Stimulated activated CD4-positive, alpha-beta T cell treated with anti-CD3 and anti-CD28 coated beads, Interleukin-2, amount 100 ng/mL, for 24 hours (primary cell): ENCODE data around the gene ADCY1.

Experiments
- DNase-seq, 2 donors: peaks; one replicate each; pipeline ENCODE4 v3.0.0-alpha.2; 2020

Gene ADCY1

DNA sequence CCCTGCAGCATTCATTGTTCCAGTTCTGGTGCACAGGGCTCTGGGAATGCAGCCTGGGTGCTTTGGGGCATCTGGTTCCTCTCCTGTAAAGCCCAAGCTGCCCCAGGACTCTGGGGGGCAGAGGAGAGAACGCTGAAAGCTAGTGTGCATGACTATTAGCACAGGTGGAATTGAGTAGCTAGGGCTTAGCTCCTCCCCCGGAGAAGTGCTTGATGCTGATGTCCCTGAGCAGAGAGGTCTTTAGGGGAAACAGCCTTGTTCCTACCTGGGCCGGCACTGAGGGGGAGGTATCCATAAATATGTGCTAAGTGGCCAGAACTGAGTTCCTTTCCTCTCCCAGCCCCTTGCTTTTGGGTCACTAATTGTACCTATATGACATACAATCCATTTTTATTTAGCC is 3.9 kb downstream of the ADCY1 start:
- DNase-seq: no peak

DNA sequence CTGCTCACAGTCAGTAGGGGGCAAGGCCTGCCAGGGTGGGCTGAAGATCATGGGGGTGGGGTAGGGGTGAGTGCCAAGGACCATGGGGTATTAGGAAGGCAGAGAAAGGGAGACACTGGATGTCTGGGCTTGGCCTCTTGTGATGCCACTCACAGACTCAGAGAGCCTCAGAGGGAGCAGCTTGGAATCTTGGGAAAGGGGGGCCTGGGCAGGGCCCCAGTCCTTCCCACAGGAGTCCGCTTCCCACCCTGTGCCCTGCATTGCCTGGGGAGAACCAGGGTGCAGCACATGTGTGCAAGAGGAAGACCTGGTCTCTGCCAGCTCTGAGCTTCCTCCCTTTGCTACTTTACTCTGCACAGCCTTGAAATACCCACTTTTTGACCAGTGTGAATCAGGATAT is 4.3 kb downstream of the ADCY1 start:
- no peak for DNase-seq

DNA sequence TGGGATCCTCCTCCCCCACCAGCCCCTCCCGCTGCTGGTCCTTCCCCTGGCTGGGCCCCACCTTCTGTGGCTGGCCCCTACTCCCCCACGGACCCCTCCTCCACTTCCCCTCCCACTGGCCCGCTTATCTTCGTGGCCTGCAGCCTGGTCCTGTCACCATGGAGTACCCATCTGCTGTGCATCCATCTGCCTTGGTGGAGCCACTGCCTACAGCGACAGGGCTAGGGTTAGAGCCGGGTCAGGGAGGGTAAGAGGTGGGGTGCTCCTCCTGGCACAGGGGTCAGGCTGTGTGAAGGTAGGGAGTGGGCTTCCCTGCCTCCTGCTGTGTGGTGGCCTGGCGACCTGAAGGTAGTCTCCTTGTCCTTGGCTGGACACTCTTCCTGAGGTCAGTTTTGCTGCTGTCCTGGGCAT is 5.2 kb downstream of the ADCY1 start:
- no peak for DNase-seq

DNA sequence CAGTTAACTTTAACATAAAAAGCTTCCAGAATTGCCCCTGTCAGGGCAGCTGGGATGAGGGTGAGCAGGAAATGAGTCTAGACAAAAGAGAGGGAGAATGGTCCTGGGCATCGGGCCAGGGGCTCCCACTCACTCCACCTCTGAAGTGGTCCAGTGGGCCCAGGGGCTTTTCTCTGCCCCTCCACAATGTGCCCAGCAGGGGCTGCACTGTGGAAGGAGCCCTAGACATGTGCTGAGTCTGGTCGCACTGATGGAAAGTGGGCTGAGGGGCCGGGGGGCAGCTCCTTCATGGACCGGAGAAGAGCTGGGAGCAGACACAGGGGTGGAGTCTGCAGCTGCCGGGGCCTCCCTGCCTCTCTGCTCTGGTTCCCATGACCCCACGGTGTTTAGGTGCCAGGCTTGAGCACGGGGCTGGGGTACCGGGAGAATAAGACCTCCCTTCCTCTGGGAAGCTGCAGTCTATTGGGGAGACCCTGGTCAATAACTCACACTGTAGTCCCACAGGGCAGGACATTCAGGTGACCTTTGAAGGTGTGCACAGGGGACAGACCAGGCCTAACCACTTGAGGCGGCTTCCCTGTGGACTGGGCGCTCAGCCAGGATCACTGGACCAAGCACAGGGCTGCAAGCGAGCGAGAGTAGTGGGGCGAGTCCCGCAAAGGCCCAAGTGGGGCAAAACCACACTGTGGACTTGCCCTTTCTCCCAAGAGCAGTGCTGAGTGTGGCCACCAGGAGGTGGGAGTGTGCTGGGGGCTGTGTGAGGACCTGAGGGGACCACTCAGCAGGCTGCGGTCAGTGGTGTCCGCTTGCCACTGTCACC is 6.1 kb downstream of the ADCY1 start:
- DNase-seq: no peak

DNA sequence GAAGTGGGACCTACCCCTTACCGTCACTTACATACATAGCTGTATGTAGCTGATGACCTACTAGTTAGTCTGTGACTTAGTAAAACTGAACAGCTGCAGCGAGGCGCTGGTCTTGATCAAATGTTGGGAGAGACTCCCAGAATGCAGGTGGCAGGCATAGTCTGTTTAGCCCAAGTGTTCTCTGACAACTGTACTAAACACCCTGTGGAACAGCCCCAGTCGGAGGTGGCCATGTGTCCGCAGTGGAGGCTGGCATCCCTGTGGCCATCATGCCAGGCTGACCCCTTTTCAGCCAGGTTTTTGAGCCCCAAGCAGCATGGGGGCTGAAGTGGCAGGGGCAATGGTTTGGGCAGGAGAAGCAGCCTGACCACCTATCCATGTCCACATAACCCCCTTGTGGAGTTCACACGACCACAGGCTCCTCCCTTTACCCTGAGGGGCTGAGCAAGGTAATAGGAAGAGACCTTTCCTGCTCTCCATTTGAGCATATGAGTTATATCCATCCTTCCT is 7.2 kb downstream of the ADCY1 start:
- no peak for DNase-seq

DNA sequence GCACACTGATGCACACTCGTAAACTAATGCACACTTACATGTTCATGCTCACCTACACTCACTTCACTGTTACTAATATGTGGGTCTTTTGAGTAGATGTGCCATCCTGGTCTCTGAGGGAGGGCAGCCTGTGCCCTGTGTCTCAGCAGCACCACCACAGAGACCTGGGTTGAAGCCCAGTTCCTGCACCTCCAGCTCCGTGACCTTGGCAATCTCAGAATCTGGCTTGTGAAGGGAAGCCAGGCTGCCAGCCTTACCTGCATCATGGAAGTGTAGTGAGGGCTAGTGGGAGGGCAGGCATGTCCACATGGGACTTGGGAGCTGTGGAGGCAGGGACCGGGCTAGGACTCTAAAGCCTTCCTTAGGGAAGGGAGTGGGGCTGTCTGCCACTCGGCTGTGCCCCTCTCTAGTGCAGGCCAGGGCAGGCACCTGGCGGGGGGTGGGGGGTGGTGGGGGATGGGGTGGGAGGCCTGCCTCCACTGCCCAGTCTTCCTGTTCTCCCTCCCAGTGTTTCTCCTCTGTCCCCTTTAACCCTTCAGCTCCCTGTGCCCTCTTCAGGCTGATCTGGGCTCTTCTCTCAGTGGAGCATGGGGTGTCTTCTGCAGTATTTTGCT is 8.1 kb downstream of the ADCY1 start:
- no peak for DNase-seq

DNA sequence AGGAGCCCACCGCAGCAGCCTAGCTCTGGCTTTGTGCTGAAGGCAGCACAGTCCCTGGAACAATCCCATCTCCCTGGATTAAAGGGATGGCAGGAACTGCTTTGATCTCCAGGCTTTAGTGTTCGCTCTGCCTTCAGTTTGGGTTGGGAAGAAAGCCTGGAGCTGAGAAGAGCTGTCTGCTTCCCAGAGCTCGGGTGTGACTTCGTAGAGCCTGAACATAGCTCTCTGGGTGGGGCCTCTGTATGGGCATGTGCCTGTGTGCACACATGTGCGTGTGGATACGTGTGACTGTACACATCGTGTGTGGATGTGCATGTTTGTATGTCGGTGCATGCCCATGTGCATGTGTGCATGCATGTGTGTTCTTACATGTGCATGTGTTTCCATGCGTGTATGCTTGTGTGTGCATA is 8.7 kb downstream of the ADCY1 start:
- DNase-seq: no peak

DNA sequence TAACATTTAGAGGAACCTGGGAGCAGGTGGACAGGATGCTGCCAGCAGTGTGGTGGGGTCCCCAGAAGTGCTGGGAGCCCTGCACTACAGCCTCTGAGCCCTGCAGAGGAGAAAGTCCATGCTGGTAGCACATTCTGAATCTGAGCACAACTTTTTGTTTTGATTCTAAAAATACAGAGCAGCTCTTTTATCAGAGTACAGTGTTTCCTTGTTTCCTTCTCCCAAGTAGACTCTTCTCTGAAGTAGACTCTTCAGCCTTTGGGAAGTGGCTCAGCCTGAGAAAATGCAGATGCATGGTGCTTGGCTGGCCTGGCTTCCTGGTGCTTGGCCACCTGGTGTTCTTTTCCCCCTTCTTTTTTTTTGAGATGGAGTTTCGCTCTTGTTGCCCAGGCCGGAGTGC is 9.1 kb downstream of the ADCY1 start:
- no peak for DNase-seq

DNA sequence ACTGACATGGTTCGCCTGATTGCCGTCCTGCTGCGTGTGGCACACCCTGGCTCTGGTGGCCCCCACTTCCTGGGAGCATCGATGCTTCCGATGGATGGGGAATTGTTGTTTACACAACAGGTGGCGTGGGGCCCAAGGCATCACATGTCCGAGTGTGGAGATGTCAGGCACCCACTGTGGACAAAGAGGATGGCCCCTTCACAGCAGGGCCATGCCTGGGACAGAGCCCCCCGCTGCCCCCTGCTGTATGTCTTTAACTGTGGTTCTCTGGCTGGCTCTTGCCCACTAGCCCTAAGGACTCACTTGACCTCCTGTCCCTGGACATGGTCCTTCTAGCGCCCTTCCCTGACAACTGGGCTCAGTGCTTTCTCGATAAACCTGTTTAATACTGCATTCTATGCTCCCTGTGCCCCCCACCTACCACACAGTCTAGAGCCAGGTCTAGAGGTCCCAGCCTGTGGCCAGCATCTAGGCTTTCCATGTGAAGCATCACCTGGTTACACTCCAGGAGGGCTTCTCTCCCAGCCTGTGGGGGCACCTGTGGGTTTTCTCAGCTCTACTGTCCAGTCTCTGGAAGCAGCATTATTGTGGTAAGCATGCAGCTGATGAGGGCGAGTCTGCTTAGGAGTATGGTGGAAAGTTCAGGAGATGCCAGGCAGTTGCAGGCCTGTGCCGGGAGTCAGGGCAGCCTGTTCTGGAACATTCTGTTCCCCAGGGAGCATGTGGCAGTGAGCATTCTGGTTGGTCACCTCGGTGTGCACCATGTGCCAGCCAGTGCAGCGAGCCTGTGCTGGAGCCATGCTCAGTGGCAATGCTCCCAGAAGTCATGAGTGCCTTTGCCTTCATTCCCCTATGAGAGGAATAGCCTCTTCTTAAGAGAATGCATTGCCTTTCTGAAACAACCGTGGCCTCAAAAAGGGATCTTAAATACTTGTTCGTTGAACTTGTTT is 10.4 kb downstream of the ADCY1 start:
- no peak for DNase-seq

DNA sequence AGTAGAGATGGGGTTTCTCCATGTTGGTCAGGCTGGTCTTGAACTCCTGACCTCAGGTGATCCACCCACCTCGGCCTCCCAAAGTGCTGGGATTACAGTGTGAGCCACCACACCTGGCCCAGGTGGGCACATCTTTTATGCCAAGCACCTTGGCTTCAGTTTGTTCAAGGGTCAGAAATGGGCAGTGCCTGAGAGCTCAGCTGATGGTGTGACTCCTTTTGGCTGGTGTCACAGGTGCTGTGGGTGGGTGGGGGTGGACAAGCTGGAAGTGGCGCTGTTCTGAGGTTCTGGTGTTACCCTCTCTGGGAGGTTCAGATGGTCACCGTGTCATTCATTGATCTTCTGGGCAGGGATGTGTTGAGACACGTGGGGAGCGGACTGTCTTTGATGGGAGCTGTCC is 11.5 kb downstream of the ADCY1 start:
- DNase-seq: no peak

DNA sequence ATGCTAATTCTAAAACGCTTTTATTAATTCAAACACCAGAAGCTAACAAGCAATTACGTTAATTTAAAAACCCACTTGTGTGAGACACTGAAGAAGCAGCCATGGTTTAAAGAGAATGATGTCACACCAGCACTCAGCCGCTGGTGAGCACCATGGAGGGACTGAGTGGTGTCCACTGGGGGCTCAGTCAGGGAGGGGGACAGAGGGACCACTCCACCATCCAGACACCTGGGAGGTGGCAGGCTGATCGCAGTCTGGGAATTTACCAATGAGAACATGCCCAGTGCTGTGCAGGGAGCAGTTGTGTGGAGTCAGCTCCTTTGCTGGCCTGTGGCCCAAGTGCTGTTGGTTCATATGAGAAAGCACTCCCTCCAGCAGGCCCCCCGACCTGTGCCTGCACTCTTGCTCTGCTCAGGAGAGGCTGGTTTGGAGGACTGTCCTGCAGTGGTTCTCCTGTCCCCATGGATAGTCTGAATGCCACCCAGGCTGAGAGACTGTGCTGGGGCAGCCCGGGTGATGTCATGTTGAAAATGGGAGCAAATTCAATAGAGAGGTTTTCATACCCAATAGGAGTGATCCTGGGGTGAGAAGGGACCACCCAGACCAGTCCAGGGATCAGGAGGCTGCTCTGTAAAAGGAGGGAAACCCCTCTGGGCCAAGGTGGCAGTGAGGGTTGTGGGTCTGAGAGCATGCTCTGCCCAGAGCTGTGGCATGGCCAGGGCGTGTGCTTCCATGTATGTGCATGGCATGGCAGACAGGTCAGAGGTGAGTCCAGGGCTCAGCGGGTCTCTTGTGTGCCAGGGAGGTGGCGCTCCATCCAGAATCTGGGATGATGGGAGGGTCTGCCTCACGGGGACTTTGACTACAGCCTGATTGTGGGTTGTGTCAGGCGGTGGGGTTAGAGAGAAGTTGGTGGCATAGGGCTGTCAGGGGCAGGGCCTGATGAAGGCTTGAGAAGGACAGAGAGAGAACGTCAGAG is 12.7 kb downstream of the ADCY1 start:
- DNase-seq: no peak

DNA sequence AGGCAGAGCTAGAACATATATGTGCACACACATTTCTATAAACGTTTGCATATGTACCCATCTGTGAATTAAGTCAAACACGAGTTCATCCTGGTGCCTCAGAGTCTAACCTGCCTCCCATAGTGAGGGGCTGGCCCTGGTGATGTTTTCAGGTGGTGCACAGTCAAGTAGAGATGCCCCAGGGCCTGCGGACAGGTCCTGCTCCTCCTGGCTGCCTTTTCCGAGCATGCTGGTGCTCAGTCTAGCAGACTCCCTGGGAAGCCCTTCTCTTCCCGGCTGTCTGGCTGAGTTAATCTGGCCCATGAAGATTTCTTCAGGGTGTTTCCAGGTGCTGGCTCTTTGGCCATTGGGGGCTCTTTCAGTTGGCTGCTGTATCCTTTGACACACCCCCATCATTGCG is 14.3 kb downstream of the ADCY1 start:
- DNase-seq: no peak

DNA sequence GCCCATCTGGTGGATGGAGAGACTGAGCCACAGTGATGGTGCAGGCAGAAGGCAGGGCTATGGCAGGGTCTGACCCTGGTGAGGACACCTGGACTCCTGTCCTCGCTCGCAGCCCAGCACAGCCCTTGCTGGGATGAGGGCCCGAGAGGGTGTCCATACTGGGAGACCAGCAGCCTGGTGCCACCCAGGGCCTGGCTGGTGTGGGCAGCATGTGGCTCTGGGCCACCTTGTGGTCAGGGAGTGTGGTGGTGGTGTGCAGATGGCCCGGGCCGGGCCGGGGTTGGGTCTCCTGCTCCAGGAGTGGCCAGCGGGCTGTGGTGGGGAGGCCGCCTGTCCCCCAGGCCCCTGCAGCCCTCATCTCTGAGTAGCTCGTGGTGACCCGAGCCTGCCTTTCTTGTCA is 14.9 kb downstream of the ADCY1 start:
- DNase-seq: no peak

DNA sequence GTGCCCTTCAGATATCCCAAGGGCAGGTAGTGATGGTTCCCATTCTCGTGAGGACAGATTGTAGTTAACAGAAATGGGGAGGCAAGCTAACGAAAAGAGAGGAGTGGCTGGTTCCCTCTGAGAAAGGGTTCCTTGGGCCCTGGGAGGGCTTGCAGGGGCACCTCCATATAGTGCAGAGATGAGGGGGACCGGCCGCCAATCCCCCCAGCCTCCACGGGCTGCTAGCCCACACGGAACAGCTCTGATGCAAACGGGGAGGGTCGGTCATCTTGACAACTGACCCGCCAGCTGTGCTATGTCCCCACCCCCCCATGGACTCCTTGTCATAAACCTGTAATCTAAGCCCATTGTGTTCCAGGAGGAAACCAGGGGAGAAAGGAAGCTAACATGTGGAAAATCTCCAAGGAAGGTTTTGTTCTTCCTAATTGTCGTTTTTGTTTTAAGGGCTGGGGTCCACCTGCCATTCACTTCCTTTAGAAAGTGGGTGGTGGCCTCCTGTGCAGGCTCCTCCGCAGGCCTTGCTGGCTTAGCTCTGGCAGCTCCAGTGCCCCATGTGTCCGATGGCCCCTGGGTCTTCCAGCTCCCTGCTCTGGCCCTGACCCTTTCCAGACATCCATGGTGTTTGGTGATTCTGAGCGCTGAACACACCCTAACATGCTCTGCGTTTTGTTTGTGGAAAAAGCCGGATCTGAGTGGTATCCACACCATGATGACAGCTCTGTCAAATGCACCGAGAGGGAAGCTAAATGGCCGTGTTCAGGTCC is 15.9 kb downstream of the ADCY1 start:
- DNase-seq: no peak

DNA sequence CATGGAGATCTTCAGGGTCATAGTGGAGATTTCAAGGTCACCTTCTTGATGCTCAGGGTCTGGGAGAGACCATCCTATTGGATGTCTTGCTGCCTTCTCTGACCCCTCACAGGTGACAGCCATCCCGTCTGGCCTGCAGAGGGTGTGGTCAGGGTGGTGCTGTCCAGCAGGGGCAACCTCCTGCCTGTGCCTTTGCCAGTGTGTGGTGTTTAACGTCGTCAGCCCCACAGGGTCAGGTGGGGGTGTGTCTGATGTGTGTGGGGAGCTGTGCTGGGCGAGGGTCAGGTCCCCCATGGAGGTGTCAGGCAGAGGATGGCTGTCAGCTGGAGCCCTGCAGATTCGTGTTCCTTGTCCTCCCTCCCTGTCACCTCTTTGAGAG is 16.5 kb downstream of the ADCY1 start:
- no peak for DNase-seq

DNA sequence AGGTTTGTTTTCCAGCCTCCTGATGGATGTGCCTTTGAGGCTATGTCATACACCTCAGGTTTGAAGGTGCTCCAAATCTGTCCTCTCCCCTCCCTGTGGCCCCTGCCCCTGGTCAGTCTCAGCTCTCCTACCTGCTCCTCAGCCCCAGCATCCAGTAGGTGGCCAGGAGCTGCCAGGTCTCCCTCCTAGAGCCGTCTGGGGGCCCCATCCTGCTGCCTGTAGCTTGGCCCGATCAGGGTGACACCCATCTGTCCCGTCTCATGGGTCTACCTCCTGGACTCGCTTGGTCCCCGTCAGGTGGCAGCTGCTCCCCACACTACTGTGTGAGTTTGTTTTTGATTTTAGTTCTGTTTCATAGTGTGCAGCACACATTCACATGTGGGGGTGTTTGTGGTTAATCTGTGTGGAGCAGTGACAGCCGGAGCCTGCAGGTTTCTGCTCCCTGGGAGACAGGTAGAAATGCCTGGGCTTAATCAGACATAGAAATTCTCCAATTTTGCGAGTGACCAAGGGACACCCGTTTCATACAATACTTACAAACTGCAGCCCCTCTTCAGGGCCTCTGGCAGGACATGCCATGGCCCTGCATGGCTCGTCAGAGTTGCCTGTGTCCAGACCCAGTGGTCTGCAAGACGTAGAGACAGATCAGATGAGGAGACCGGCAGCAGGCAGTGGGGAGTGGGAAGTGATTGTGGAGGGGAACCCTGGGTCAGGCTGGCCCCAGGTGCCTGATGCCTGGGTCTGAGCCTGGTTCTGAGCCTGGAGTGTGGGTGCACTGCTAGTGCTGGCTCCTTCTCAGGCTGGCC is 17.1 kb downstream of the ADCY1 start:
- no peak for DNase-seq

DNA sequence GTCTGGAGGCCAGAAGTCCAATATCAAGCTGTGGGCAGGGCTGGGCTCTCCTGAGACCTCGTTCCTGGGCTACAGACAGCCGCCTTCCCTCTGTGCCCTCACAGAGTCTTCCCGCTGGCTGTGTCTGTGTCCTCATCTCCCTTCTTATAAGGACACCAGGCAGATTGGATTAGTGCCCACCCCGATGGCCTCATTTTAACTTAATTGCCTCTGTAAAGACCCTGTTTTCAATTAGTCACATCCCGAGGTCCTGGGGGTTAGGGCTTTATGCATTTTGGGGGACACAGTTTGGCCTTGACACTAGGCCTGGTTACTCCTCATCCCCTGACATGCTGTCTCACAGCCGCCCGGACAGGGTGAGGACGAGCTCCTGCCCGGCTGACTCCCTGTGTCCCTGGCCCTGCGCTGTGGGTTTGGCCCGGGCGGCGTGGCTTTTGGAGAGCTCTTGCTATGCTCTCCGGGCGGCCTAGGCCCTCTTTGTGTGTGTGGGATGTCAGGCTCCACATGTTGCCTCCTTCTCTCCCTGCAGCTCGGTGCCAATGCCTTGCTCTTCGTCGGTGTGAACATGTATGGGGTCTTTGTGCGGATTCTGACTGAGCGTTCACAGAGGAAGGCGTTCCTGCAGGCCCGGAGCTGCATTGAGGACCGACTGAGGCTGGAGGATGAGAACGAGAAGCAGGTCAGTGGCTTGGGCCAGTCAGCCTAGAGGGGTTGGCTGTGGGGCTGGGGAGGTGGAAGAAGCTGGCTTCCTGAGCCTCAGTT is 18.2 kb downstream of the ADCY1 start:
- no peak for DNase-seq

DNA sequence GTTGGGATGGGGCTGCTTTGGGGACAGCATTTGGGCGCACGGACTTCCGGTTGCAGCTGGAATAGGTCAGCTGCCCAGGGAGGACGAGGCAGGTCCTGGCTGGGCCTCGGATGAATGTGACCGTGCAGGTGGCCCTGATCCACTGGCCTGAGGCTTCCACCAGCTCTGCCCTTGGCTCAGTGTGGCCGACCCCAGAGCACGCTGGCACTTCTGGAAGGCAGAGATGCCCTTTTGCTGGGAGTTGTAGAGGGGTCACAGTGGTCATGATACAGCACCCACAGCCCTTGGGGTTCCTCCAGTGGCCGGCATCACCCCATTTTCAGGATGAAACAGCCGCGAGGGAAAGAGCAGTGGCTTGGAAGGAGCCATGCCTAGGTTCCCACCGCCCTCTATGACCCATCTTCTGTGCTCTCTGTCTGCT is 19.0 kb downstream of the ADCY1 start:
- no peak for DNase-seq

DNA sequence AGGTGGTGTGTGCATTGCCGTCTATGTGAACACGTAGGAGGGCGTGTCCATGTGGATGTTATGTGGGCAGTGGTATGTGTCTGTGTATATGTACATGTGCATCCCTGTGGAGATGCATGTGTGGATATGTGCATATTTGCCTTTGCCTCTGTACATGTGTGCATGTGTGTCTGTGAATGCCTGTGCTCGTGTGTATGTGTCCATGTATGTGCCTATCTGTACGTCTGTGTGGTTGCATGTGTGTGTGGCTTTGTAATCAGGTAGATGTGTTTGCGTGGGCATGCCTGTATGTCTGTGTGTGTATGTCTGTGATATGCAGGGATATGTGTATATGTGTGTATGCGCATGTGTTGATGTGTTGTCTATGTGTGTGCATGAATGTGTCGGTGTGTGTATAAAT is 19.7 kb downstream of the ADCY1 start:
- peak in 1 of 2 donors; percentile 3 for DNase-seq
